Limb (tissue), 2 donors: ENCODE results near the gene RERGL.
"Not testable (repeated sequence)": the region's sequence is repeated elsewhere in the genome, so short reads cannot be mapped to it uniquely, and the experiment has no call there.

Source experiments
- DNase-seq, 2 donors: peaks; one replicate each; pipeline ENCODE4 v3.0.0-alpha.2; 2016; ENCODE audit errors: extremely low spot score in 2 of 2

The RERGL gene, protein sequence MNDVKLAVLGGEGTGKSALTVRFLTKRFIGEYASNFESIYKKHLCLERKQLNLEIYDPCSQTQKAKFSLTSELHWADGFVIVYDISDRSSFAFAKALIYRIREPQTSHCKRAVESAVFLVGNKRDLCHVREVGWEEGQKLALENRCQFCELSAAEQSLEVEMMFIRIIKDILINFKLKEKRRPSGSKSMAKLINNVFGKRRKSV

DNA sequence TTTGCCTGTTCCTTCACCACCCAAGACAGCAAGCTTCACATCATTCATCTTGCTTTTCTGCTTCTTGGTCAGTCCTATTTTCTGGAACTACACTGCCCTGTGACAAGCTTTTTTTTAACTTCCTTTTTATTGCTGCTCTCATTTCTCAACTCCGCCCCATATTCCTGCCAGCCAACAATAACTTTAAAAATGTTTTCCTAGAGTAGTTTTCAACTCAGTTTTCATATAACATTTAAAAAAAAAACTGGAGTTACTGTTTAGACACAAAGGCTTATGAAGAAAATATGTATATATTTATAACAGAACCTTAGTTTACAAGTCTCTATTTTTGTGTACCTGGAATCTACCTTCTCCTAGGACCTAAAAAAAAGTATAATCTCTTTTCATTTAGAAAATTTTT lies at the start of gene RERGL:
Gene RERGL, minus strand, starts transcription at position 101 of the 400 bp plus-strand sequence. Its CDS starts 53 bp downstream, at position 48.
- DNase-seq = no peak

DNA sequence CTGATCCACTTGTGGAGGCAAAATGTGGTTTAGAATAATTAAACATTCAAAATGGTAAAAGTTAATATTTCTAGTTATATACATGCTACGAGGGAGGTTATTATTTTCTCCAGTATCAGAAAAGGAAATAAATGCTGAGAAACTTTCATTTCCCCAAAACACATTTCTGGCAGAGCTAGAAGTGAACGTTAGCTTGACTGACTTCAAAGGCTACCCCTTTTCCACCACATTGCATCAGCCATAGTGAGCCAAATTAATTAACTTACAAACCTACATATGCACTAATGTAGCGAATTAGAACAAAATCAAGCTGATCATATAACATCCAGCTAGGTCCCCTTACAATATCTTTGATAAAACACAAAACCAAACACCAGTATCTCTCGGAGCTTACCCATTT lies 49.3 kb upstream of the RERGL start:
- DNase-seq = no peak

DNA sequence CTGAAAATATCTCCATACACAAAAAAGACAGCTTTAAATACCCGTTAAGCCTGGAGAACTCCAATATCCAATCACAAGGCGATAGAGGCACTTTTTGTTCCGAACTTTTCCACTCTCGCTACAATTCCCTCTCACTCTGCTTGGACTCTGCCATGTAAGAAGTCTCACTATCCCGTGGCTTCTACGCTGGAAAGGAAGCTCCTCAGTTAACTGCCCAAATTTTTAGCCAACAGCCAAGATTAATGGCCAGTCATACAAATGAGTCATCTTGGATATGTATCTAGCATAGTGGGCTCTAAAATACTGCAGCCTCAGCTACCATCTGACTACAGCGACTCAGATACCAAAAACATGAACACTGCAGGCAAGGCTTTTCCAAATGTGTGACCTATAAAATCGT lies 45.5 kb upstream of the RERGL start:
- no peak for DNase-seq

DNA sequence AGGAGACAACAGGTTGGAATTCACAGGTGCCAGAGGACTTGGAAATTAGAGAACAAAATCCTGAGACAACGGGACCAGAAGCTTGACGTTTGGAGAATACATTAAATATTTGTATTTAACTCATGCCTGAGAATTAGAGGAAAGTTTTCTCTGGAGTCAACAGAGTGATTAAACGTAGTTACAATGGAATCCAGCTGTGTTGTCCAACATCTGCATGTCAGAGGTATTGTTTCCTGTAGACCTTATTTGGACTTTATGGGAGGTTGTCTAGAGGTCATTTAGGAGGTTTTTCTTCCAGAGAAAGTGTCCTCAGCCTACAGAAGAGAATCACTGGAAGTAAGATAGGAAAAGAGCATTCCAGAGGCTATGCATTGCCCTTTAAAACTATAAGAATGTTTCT lies 45.1 kb upstream of the RERGL start:
- peak in 1 of 2 donors; percentile 27 for DNase-seq

DNA sequence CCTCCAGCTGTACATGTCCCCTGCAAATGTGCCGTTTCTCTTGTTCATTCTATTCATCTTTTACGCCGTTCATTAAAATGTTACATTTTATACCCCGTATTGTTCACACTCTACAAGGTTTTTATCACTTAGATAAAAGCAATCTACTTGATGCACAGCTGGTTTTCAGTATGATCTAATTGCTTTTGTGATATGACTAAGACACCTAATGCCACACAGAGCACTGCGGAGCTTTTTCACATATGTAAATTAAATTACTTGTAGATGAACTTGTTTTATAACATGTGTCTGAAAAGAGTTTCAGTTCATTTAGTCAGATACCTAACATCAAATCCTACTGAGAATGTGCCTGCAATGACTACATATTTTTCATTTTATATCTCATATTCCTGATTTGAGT lies 40.9 kb upstream of the RERGL start:
- DNase-seq = no peak

DNA sequence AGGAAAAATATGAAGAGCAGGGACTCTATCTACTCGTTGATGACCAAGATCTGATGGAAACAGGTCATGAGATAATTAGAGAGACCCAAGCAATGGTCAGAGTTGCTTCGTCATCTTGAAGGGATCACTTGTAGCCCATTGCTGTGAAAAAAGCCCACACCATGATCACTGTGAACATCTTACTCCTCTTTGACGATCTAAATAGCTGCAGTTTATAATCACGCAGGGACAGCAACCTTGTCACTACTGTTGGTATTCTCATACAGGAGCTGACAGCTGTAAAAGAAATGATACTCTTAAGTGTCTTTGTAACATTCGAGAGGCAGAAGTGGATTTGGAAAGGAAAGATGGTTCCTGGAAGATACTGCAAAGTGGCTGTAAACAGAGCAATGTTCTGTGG lies 33.7 kb upstream of the RERGL start:
- DNase-seq = no peak

DNA sequence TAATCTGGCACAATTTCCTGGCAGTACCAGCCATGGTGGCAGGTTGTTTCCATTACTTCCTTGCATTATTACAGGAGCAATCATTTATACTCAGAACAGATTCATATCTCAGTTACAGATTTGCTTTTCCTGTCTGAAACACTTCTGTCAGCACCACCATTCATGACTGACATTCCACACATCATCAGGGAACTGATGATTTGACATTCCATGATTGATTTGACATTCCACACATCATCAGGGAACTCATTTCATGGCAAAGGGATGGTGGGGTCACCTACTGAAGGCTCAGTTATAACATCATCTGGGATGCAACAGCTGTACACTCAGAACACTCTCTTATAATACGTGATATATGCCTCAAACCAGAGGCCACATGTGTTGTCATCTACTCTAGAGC lies 30.9 kb upstream of the RERGL start:
- no peak for DNase-seq

DNA sequence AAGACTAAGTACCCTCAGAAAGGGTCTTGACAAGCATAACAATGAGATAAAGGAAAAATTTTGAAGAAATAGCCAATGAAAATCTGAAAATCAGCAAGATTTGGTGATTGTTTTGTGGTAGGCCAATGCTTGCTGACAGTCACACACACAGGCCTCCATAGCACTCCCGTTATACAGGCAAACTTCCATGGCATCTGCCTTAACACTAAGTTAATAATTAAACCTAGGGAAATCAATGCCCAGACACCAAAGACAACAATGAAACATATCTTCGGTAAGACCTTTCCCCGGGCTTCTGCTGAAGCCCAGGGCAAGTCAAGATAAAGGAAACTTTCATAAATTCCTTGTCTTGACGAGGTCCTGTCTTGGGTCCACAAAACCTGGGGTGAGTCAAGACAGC lies 18.6 kb upstream of the RERGL start:
- DNase-seq = no peak

DNA sequence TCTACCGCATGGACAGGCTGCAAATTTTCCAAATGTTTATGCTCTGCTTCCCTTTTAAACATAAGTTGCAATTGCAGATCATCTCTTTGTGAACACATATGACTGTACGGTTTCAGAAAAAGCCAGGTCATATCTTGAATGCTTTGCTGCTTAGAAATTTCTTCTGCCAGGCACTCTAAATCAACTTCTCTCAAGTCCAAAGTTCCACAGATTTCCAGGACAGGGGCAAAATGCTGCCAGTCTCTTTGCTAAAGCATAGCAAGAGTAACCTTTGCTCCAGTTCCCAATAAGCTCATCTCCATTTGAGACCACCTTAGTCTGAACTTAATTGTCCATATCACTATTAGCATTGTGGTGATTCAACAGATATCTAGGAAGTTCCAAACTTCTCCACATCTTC lies 13.6 kb upstream of the RERGL start:
- DNase-seq = no peak

DNA sequence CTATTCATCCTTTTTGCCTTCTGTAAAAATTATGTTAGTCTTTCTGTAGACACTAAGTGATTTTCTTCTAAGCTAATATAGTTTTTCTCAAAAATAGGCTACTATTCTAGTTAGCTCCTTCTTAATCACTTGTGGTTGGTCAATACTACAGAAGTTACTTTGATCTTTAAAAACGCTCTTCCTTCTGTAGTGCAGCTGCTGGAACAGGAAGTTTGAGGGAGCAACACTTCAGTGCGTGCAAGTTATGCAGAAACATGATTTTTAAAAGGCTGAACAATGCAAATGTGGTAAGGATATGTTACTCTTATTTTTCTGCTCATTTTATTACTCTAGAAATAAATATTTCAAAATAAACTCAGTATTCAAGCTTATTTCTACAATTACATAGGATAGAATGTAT lies 11.1 kb upstream of the RERGL start:
- DNase-seq = peak in 1 of 2 donors; percentile 23

DNA sequence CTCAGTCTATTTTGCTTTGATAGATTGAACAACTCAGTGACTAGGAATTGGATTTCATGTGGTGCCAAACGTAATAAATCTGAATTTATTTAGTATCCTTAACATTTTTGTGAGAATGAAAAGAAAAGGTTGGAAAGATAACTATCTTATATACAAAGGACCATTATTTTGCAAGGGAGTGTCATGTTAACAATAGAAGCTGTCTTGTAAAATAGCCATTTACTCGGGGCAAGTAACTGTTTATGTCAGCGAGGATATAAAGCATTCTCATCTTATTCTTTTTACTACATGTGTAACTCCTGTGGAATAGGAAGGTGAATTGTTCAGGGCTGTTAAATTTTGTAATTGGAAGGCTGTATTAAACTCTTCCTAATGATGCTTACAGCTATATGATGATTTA lies 5.9 kb downstream of the RERGL start:
- DNase-seq = no peak

DNA sequence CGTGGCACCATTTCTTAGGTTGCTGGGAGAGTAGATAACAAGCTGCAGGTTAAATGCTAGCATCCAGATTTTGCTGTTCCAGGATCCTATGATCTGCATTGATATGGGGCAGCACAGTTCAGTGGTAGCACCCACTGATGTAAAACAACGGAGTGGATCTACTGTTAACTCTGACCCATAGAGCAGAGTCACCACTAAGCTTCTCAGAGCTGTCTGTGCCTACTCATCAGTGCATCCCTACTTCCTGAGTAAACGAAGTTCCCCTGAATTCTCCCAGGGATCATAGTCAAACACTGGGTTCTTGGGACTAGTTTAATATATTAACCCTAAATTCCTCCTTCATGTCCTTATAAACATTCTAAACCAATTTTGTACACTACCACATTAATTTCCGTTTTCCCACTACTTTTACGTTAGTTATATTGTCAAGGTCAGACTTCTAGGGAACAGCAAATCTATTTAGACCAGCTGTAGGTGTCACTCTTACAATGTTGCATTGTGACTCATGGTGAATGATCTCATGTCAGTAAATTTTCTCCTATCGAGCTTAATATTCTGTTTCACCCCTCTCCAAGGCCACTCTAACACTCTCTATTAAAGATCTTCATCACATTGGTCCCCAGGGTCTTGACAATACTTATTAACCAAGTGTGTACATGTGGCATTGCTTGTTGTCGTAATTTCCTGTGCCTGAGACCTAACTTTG lies 10.3 kb downstream of the RERGL start:
- no peak for DNase-seq

DNA sequence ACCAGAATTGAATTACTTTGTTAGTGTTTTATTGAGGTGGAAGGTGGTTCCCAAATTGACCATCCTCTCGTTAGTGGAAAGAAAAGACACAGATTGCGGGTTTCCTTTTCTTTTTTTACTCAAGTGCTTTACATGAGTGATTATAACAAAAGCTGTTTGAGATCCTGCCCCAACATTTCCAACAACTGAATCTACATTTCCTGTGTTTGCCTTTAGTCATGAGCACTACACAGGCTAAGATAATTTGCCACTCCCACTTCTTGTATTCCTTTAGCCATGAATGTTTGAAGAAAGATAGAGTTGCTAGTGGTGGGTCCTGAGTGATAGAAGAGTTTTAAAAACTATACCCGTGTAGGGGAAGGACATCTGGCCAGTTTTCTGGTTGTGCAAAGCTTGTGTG lies 16.0 kb downstream of the RERGL start:
- DNase-seq = no peak

DNA sequence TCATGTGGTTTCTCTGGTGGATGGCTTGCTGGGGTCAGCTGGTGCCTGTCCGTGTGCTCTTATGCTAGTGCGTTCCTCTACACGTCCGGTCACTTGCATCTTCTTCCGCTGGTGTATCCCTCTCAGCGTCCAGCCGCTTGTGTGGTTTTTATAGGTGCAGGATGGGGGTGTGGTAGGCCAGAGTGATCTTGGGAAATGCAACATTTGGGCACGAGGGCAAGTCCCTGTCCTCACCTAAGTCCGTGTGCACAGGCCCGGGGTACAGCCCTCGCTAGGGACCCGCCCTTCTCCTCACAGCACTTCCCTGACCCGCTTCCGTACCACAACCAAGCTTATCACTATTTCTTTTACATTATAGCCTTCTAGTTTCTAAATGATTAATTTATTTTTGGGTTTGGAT lies 17.3 kb downstream of the RERGL start:
- no peak for DNase-seq

DNA sequence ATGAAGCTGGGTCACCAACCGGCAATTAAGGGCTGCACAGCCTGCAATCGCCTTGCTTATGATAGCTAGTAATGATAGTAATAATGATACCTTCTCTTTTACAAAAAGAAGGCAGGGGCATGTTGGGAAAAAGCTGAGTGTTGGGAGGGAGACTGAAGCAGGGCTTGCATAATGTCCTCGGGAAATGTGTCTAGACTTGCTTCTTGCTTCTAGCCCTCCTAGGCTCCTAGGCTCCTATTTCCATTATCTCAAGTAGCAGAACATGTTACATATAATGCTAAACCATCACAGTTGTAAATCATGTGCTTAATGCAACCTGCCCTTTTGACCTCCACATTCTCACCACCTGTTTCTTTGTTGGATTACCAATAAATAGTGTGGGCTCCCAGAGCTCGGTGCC lies 18.7 kb downstream of the RERGL start:
- DNase-seq = no peak

DNA sequence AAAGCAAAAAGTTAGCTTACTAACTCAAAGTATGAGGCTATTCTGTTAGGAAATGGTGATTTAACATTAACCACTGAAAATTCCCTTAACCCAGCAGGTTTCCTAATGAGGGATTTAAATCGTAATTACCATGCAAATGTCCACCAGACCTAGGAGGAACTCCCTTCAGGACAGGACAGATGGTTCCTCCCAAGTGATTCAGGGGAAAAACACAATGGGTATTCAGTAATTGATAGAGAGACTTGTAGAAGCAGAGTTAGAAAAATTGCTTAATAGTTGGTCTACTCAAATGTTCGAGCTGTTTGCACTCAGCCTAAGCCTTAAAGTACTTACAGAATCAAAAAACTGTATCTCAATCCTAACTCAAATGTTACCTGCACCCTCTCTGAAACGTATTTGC lies 21.6 kb downstream of the RERGL start:
- no peak for DNase-seq

DNA sequence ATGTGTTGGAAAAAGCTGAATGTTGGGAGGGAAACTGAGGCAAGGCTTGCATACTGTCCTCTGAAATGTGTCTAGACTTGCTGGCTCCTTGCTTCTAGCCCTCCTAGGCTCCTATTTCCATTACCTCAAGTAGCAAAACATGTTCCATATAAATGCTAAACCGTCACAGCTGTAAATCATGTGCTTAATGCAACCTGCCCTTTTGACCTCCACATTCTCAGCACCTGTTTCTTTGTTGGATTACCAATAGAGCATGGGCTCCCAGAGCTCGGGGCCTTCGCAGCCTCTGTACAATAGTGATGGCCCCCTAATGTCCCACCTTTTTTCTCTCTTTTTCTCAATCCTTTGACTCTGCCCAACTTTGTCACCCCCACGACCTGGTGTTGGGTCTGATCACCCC lies 23.3 kb downstream of the RERGL start:
- DNase-seq = no peak

DNA sequence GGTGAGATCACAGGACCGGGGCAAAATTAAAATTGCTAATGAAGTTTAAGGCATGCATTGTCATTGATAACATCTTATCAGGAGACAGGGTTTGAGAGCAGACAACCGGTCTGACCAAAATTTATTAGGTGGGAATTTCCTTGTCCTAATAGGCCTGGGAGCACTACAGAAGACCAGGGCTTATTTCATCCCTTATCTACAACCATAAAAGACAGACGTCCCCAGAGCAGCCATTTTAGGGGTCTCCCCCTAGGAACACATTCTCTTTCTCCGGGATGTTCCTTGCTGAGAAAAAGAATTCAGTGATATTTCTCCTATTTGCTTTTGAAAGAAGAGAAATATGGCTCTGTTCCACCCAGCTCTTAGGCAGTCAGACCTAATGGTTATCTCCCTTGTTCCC lies 27.1 kb downstream of the RERGL start:
- not testable (repeated sequence) for DNase-seq

DNA sequence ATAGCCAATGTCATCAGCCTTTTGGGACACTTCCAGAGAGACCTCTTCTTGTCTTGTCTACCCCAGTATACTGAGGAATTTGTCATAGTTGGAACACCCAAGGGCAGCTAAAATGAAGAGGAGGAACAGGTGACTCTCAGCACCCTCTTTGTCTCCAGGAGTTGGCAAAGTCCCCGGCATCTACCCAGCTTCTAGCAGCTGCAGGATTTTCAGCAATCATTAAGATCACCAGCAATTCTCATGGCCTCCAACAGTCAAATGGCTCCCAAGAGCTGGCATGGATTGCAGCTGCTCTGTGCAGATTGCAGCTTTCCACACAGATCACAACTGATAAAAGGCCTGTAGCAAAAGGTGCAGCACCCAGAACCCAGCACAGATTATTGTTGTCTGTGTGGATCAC lies 32.9 kb downstream of the RERGL start:
- no peak for DNase-seq

DNA sequence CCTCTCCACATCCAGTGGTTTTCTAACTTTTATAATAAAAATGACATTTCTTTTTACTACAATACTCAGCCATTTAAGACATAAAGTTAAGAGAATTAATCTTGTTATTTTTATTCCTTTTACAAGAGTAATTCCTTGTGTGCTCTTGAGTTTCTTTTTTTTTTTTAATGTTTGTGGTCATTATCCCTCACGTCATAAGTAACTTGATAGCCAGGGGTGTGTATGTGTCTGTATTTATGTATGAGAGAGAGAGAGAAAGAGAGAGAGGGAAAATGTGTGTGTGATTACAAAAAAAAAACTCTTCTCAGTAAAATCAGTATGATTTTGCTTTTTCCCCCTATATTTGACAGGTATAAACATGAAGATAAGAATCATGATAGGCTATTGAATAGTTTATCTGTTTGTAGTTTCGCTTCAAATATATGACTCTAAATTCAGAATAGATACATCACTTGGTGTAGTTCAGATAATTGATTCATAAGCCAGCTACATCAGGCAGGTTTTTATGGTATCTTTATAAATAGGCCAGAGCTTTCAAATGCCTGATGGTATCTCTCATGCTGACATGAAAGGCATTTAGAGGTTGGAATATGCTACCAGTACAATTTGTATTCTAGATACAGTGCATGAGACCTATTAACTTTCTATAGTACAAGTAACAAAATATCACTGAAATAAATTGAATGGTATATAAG lies 34.9 kb downstream of the RERGL start:
- no peak for DNase-seq

DNA sequence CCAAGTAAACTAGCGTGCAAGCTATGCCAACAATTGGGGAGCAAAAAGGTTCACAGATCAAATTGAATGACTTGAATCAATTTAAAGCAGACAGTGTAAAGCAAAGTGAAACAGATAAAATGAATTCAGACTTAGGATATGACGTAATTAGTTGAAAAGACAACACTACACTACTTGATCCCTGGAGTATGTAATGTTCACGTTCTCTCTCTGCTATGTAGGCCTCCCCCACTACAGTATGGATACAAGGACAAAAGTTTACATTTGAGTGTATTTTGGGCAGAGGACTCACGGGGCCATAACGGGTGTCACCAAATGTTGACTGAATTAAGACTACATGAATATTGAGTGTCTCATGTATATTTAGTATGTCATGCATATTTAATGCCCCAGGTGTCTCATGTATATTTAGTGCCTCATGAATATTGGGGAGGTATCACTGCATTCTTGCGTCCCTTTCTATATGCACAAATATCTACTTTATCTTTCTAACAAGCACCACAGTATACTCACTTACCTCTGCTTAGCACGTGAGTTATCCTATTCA lies 44.5 kb downstream of the RERGL start:
- DNase-seq = no peak

DNA sequence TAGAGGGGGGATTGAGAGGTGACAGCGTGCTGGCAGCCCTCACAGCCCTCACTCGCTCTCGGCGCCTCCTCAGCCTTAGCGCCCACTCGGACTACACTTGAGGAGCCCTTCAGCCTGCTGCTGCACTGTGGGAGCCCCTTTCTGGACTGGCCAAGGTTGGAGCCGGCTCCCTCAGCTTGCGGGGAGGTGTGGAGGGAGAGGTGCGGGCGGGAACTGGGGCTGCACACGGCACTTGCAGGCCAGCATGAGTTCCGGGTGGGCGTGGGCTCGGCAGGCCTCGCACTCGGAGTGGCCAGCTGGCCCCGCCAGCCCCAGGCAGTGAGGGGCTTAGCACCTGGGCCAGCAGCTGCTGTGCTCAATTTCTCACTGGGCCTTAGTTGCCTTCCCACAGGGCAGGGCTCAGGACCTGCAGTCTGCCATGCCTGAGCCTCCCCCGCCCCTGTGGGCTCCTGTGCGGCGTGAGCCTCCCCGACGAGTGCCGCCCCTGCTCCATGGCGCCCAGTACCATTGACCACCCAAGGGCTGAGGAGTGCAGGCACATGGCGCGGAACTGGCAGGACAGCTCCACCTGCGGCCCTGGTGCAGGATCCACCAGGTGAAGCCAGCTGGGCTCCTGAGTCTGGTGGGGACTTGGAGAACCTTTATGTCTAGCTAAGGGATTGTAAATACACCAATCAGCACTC lies 49.8 kb downstream of the RERGL start:
- not testable (repeated sequence) for DNase-seq
